GM15510 (cell line): ENCODE data around the gene FAM107A.

Source experiments
- POLR2A ChIP-seq: IDR thresholded peaks from 3 replicates; pipeline ENCODE4 v1.6.1; 2011; ENCODE audit warnings: borderline replicate concordance; ENCODE audit not compliant: insufficient read length; ENCODE audit errors: extremely low read depth

Gene FAM107A

GRCh38 chr3:58577269-58577821, at the start of gene FAM107A:
Gene FAM107A (minus strand): TSS chr3:58577391. CDS start chr3:58569860, 7,531 bp downstream.
- TF ChIP-seq POLR2A = no peak

GRCh38 chr3:58625196-58625824, 48.1 kb upstream of the FAM107A start:
- no peak for TF ChIP-seq POLR2A

GRCh38 chr3:58624550-58624949, 47.4 kb upstream of the FAM107A start:
- TF ChIP-seq POLR2A = no peak

GRCh38 chr3:58623961-58624360, 46.8 kb upstream of the FAM107A start:
- TF ChIP-seq POLR2A = no peak

GRCh38 chr3:58623478-58623877, 46.3 kb upstream of the FAM107A start:
- TF ChIP-seq POLR2A = no peak

- no peak for TF ChIP-seq POLR2A
These were observed 45.7 kb upstream of the FAM107A start for GRCh38 chr3:58622892-58623291.

- TF ChIP-seq POLR2A = no peak
These were observed 45.2 kb upstream of the FAM107A start for GRCh38 chr3:58622436-58622835.

- no peak for TF ChIP-seq POLR2A
These were observed 44.1 kb upstream of the FAM107A start for GRCh38 chr3:58621086-58621830.

GRCh38 chr3:58620421-58620820, 43.2 kb upstream of the FAM107A start:
- no peak for TF ChIP-seq POLR2A

GRCh38 chr3:58617338-58617761, 40.2 kb upstream of the FAM107A start:
- TF ChIP-seq POLR2A = no peak

- TF ChIP-seq POLR2A = no peak
These were observed 36.3 kb upstream of the FAM107A start for GRCh38 chr3:58613236-58614132.

GRCh38 chr3:58612830-58613229, 35.6 kb upstream of the FAM107A start:
- TF ChIP-seq POLR2A = no peak

GRCh38 chr3:58609990-58610389, 32.8 kb upstream of the FAM107A start:
- no peak for TF ChIP-seq POLR2A

GRCh38 chr3:58608648-58609047, 31.5 kb upstream of the FAM107A start:
- no peak for TF ChIP-seq POLR2A

- no peak for TF ChIP-seq POLR2A
These were observed 30.6 kb upstream of the FAM107A start for GRCh38 chr3:58607816-58608215.
